CD14-positive monocyte (primary cell): ENCODE measurements around the gene DENND2D. TPM values are rescaled to one million over a fixed set of nuclear protein-coding genes. Genes with fewer than 3 reads are reported as not detected.

Experiments
- DNase-seq, 3 donors: peaks; one replicate each; pipeline ENCODE4 v3.0.0-alpha.2; 2011 to 2022
- H2AFZ ChIP-seq: 2 replicates; pipeline ENCODE4 v1.6.0; 2012; ENCODE audit warnings: mild to moderate bottlenecking, low read depth, low read length, inconsistent platforms; ENCODE audit not compliant: insufficient read depth, poor library complexity, severe bottlenecking
- H3K27ac ChIP-seq, 2 donors: 1 replicate in 1 of 2; 2 replicates in 1 of 2; pipeline ENCODE4 v1.5.1; 2012 to 2013; ENCODE audit warnings: low read length in 2 of 2, control low read depth in 1 of 2, inconsistent platforms in 1 of 2, low read depth in 1 of 2, mild to moderate bottlenecking in 1 of 2
- H3K27me3 ChIP-seq, 2 donors: one replicate each; pipeline versions ENCODE4 v1.6.0 to v1.6.1; 2011 to 2013; ENCODE audit warnings: low read length in 2 of 2; ENCODE audit not compliant: control insufficient read depth in 2 of 2, insufficient read depth in 2 of 2
- H3K36me3 ChIP-seq, 2 donors: replicated peaks in 1 of 2; 1 replicate in 1 of 2; 2 replicates in 1 of 2; pipeline versions ENCODE4 v1.5.1 to v1.6.1; 2012 to 2013; ENCODE audit warnings: low read length in 2 of 2, control low read depth in 1 of 2, inconsistent platforms in 1 of 2, mild to moderate bottlenecking in 1 of 2; ENCODE audit not compliant: insufficient read depth in 2 of 2, control insufficient read depth in 1 of 2
- H3K4me1 ChIP-seq, 2 donors: 1 replicate in 1 of 2; 2 replicates in 1 of 2; pipeline versions ENCODE4 v1.5.1 to v1.6.1; 2012 to 2013; ENCODE audit warnings: low read length in 2 of 2, control low read depth in 1 of 2, inconsistent platforms in 1 of 2, mild to moderate bottlenecking in 1 of 2, moderate library complexity in 1 of 2; ENCODE audit not compliant: insufficient read depth in 2 of 2, control insufficient read depth in 1 of 2
- H3K4me2 ChIP-seq: replicated peaks from 2 replicates; pipeline ENCODE3; 2012; ENCODE audit warnings: low read length, moderate library complexity, mild to moderate bottlenecking; ENCODE audit not compliant: poor library complexity, severe bottlenecking; ENCODE audit errors: extremely low read depth
- H3K4me3 ChIP-seq, 3 experiments: fragments of 200-600 bp in 1 of 3; sonication (generic) in 1 of 3; replicated peaks in 1 of 3; 1 replicate in 2 of 3; 2 replicates in 1 of 3; pipeline ENCODE4 v1.5.1; 2011 to 2013; ENCODE audit warnings: low read length in 3 of 3, mild to moderate bottlenecking in 3 of 3, control low read depth in 2 of 3, low read depth in 2 of 3, inconsistent platforms in 1 of 3, moderate library complexity in 1 of 3
- H3K79me2 ChIP-seq: 2 replicates; pipeline ENCODE4 v1.6.0; 2012; ENCODE audit warnings: mild to moderate bottlenecking, control low read depth, inconsistent platforms, low read length, moderate library complexity; ENCODE audit not compliant: insufficient read depth
- H3K9ac ChIP-seq: 2 replicates; pipeline ENCODE4 v1.6.0; 2017; ENCODE audit warnings: low read length, mild to moderate bottlenecking; ENCODE audit not compliant: insufficient read depth, poor library complexity, severe bottlenecking
- H3K9me3 ChIP-seq, 2 donors: replicated peaks in 1 of 2; 1 replicate in 1 of 2; 2 replicates in 1 of 2; pipeline versions ENCODE4 v1.5.1 to v1.6.1; 2012 to 2013; ENCODE audit warnings: low read length in 2 of 2, control low read depth in 1 of 2; ENCODE audit not compliant: control insufficient read depth in 1 of 2, insufficient read depth in 1 of 2
- H4K20me1 ChIP-seq: 2 replicates; pipeline ENCODE4 v1.6.0; 2012; ENCODE audit warnings: mild to moderate bottlenecking, low read length, control low read depth, moderate library complexity; ENCODE audit not compliant: insufficient read depth
- H3K27ac Mint-ChIP-seq, 7 donors: one replicate each; pipeline ENCODE4 v1.8.0; 2020; ENCODE audit warnings: mild to moderate bottlenecking in 7 of 7, mixed read lengths in 7 of 7, moderate library complexity in 6 of 7, inconsistent platforms in 2 of 7
- H3K27me3 Mint-ChIP-seq, 3 donors: one replicate each; pipeline ENCODE4 v1.8.0; 2021 to 2022; ENCODE audit warnings: low read depth in 3 of 3, mild to moderate bottlenecking in 3 of 3, mixed read lengths in 3 of 3, moderate library complexity in 3 of 3, inconsistent platforms in 1 of 3
- H3K36me3 Mint-ChIP-seq, 2 donors: one replicate each; pipeline ENCODE4 v1.8.0; 2020; ENCODE audit warnings: mixed read lengths in 2 of 2, inconsistent platforms in 1 of 2, mild to moderate bottlenecking in 1 of 2
- H3K4me1 Mint-ChIP-seq: one replicate; pipeline ENCODE4 v1.8.0; 2020; ENCODE audit warnings: mild to moderate bottlenecking, mixed read lengths
- H3K4me3 Mint-ChIP-seq, 2 donors: one replicate each; pipeline ENCODE4 v1.8.0; 2020; ENCODE audit warnings: mild to moderate bottlenecking in 2 of 2, mixed read lengths in 2 of 2, moderate library complexity in 1 of 2
- H3K9me3 Mint-ChIP-seq, 7 donors: one replicate each; pipeline ENCODE4 v1.8.0; 2020 to 2022; ENCODE audit warnings: mixed read lengths in 7 of 7, mild to moderate bottlenecking in 6 of 7, moderate library complexity in 6 of 7, inconsistent platforms in 2 of 7
- WGBS: methylation state at CpG from one replicate; pipeline ENCODE4 v1.1.5; 2013; ENCODE audit warnings: missing lambda C conversion rate; ENCODE audit not compliant: insufficient coverage; 5-methylcytosine and 5-hydroxymethylcytosine counted together
- intact Hi-C, 2 donors: fragments of 100-400 bp; cut with micrococcal nuclease; formaldehyde crosslinking; loops; one replicate each; pipeline versions ENCODE4 v1.15.0 to v1.15.1; 2023
- polyA plus RNA-seq, 3 donors: library from polyadenylated mRNA; depleted of rRNA in 1 of 3; unstranded in 2 of 3; stranded (reverse) in 1 of 3; fragments of 300-500 nt in 2 of 3; fragments of >200 nt in 1 of 3; fragmentation: Illumina TruSeq in 2 of 3; gene quantifications; 1 replicate in 2 of 3; 2 replicates in 1 of 3; pipeline ENCODE4 v1.2.3, GENCODE V29; 2012 to 2021
- TF ChIP-seq, protein P1 (sequence below): fragments of 200-600 bp; IDR thresholded peaks from one replicate; pipeline ENCODE4 v1.8.0; 2022; ENCODE audit warnings: antibody characterized with exemption, mild to moderate bottlenecking

DENND2D gene
- polyA plus RNA-seq, 3 donors, result 19.1 to 24.0 (median 22.4) TPM

GRCh38 chr1:111223126-111223685 lies 22.8 kb upstream of the DENND2D start:
- H3K4me3 Mint-ChIP-seq, result no peak overlapping the region
- H3K4me2 ChIP-seq, result peak overlapping the region; percentile 58
- DNase-seq, result no peak
- H3K36me3 Mint-ChIP-seq, result no peaks in the 10 kb centered on the region
- H3K9me3 Mint-ChIP-seq, result no peaks in the 10 kb centered on the region
- H3K4me1 Mint-ChIP-seq, result peaks cover 70% of the 10 kb centered on the region
- H3K27me3 ChIP-seq, result no peaks in the 10 kb centered on the region
- H4K20me1 ChIP-seq, result no peaks in the 10 kb centered on the region
- peaks cover 0 to 8% (median 0%) of the 10 kb centered on the region in 3 donors for H3K27me3 Mint-ChIP-seq
- TF ChIP-seq, protein P1, sequence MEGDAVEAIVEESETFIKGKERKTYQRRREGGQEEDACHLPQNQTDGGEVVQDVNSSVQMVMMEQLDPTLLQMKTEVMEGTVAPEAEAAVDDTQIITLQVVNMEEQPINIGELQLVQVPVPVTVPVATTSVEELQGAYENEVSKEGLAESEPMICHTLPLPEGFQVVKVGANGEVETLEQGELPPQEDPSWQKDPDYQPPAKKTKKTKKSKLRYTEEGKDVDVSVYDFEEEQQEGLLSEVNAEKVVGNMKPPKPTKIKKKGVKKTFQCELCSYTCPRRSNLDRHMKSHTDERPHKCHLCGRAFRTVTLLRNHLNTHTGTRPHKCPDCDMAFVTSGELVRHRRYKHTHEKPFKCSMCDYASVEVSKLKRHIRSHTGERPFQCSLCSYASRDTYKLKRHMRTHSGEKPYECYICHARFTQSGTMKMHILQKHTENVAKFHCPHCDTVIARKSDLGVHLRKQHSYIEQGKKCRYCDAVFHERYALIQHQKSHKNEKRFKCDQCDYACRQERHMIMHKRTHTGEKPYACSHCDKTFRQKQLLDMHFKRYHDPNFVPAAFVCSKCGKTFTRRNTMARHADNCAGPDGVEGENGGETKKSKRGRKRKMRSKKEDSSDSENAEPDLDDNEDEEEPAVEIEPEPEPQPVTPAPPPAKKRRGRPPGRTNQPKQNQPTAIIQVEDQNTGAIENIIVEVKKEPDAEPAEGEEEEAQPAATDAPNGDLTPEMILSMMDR, result peak; percentile 49
- 84% methylated on average over 5 of the region's 6 CpGs for WGBS
- peak overlapping the region; percentile 31 for H2AFZ ChIP-seq
- H3K9ac ChIP-seq, result no peak overlapping the region
- H3K4me3 ChIP-seq, result peak overlapping the region in 1 of 3 experiments; percentile 52
- peaks cover 63 to 69% of the 10 kb centered on the region in 2 donors for H3K4me1 ChIP-seq
- H3K79me2 ChIP-seq, result no peaks in the 10 kb centered on the region
- intact Hi-C loops, result loop anchor here in 1 of 2 donors (10.0 kb wide), 2 partner anchors 122 to 182 kb away; no protein-coding TSS in a partner anchor
- no peaks in the 10 kb centered on the region for H3K36me3 ChIP-seq
- peak overlapping the region in 1 of 2 donors; percentile 62 for H3K27ac ChIP-seq
- no peaks in the 10 kb centered on the region for H3K9me3 ChIP-seq
- peak overlapping the region in 1 of 7 donors; percentile 84 for H3K27ac Mint-ChIP-seq

GRCh38 chr1:111222308-111223125 lies 22.1 kb upstream of the DENND2D start:
- peak overlapping the region; percentile 43 to 62 for H3K27ac ChIP-seq
- no peaks in the 10 kb centered on the region for H3K36me3 ChIP-seq
- intact Hi-C loops, result loop anchor here in 1 of 2 donors (10.0 kb wide), 2 partner anchors 122 to 182 kb away; no protein-coding TSS in a partner anchor
- no peaks in the 10 kb centered on the region for H3K79me2 ChIP-seq
- peak overlapping the region; percentile 58 for H3K4me2 ChIP-seq
- WGBS, result 45% methylated on average over 8 of the region's 10 CpGs
- peak overlapping the region; percentile 31 for H2AFZ ChIP-seq
- no peaks in the 10 kb centered on the region for H3K9me3 Mint-ChIP-seq
- H3K4me1 ChIP-seq, result peaks cover 60 to 67% of the 10 kb centered on the region in 2 donors
- peaks cover 69% of the 10 kb centered on the region for H3K4me1 Mint-ChIP-seq
- H3K4me3 ChIP-seq, result peak overlapping the region in 1 of 3 experiments; percentile 52
- H4K20me1 ChIP-seq, result no peaks in the 10 kb centered on the region
- H3K4me3 Mint-ChIP-seq, result peak overlapping the region in 1 of 2 donors; percentile 81
- no peaks in the 10 kb centered on the region for H3K36me3 Mint-ChIP-seq
- no peaks in the 10 kb centered on the region for H3K27me3 ChIP-seq
- DNase-seq, result peak; percentile 50 to 74 (median 62)
- TF ChIP-seq, protein P1, result peak; percentile 92
- H3K9me3 ChIP-seq, result no peaks in the 10 kb centered on the region
- peaks cover 0 to 8% (median 0%) of the 10 kb centered on the region in 3 donors for H3K27me3 Mint-ChIP-seq
- no peak overlapping the region for H3K9ac ChIP-seq
- H3K27ac Mint-ChIP-seq, result peak overlapping the region; percentile 76 to 89 (median 84)
